GM18873 (cell line): Measurements from ENCODE around the gene CLEC7A.

Source experiments
- ATAC-seq: cut with Tn5 transposase; IDR thresholded peaks from one replicate; pipeline ENCODE4 v1.9.1; 2021; ENCODE audit warnings: mild to moderate bottlenecking, moderate library complexity, moderate number of reproducible peaks; ENCODE audit not compliant: unreplicated experiment, low FRiP score

The CLEC7A gene

DNA sequence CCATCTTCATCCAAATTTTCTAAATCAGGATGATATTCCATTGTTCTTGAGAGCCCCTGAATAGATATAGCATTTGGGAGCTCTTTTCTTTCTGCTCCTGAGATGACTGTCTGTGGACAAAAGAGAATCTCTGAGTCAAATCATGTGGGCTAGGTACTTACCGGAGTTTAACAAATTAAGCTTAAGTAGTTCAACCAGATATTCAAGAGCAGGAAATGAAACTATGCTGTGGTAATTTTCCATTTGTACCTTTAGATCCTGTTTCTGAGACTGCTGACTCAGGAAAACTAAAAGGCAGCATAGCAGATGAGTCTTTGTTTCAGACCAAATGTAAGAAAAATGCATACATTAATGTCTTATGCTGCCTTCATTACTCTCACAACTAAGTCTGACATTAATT, at the start of gene CLEC7A:
Gene CLEC7A (minus strand): TSS at position 158 of the 400 bp plus-strand sequence. CDS start 117 bp downstream, at position 41.
- ATAC-seq, result peak; percentile 63

DNA sequence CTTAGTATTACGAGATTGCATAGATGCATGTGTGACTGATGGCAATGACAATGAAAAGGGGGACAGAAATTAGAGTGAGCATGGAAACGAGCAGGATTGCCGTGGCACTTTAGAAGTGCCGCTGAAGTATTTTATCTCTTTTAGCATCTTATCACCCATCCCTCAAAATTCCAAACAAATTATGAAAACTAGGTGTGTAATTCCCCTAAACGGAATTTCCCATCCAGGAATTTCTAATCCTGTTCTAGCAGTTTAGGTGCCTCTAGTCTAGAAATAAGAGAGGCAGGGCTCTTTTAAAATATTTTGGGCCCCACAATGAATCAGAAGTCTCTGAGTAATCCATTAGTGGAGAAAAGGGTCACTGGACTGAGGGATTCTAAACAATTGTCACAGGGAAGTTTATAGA, 49.8 kb upstream of the CLEC7A start:
- no peak for ATAC-seq

DNA sequence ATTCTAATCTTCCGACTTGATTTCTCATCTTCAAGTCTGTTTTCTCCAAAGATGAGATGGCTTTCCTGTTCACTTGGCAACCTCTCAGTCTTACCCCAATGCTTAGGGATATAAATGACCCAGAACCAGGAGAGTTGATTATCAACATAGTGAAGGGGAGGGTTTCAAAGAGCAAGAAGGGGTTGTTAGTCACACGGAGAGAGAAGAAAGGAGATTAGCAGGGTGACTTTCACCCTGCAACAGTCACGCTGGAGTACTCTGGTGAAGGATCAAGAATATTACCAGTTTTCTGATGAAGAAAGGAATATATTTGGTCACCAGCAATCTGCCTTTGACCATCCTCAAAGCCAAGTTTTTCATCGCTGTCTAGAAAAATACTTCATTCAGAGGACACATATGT, 48.8 kb upstream of the CLEC7A start, which contains the start of gene TMEM52B:
Gene TMEM52B (plus strand): TSS at position 212 of the 400 bp plus-strand sequence. CDS start 543 bp downstream, outside the sequence.
- ATAC-seq, result no peak

DNA sequence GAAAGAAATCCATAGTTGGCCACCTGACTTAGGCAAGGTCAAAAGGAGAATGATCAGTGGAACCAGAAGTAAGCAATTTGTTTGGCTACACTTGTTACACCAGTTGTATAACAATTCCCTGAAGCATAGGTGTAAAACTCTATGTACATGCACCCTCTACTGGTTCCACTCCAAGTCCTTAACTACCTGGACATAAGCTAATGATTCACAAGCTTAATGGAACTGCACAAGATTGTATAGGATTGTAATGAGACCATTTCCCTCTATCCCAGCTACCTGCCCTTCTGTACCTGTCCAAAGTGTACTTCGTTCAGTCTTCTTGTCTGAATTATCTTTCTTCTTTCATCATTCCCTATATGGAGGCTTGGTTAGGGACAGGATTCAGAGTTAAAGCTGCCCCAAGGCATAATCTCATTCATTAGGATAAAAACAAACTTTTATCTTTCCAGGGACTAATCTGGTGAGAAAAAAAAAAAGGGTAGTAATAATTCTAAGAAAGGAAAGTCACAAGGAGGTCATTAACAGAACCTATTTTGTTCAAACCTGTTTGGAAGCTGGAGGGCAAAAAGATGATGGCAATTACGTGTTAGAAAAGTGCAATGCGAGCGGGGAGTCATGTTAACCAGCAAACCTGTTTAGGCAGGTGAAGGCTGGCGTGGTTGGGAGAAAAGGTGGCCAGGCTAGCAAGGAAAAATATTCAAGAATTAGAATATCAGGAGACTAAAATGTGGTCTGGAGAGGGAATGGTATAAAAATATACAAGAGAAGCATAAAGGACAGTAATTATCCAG, 46.0 kb upstream of the CLEC7A start:
- ATAC-seq, result no peak

DNA sequence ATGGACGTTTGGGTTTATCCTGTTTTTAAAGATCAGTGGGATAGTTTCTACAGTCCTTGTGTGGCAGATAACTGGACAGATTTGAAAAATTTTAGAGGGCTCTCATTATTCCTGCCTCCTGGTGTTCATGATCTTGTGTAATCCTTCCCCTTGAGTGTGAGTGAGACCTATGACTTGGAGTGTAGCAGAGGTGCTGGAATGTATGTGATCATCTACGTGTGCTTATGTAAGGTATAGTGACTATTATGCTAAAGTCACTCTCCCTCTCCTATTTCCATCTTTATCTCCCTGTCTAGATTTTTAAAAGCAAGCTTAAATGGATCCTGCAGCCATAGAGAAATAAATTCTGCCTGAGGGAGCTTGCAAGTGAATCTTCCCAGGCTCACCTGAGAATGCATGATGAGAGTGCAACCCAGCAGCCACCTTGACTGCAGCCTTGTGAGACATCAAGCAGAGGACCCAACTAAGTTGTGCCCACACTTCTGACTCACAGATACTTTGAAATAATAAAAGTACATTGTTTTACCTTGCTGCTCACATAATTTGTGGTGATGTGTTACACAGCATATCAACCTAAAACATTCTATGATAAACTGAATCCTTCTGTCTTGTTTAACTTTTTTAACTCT, 45.1 kb upstream of the CLEC7A start:
- ATAC-seq, result no peak

DNA sequence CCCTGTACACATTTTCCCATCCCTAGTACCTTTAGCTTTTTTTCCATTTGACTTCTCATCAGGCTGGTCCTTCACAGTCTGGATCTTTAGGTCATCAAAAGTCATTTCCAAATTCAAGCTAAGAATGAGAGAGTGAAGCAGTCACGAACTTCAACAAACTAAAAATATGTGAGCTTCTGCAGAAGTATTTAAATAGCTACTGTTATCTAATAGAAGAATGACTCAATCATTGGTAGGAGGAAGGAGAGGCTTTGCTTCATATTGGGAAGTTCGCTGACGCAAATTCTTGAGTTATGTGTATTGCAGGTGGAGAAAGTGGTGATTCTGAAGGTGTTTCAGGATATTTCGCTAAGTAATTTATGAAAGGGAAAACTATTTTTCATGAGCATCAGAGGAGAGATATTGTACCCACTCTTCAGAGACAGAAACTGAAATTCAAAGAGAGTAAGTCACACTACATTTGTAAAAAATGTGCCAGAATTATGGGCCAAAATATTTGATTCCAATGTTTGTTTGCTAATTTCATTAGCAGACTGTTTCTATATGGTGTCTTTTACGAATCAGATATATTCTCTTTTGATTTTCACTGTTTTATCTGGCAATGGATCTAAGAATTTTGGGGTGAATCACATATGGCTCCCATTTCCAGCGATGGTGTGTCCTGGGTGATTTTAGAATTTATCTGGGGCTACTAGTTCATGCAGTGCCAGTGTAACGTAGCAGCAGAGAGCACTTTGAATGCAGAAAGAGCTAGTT, 42.2 kb upstream of the CLEC7A start, which contains the start of gene OLR1:
Gene OLR1 (minus strand): TSS at position 160 of the 756 bp plus-strand sequence. CDS start 55 bp downstream, at position 105.
- ATAC-seq, result no peak

DNA sequence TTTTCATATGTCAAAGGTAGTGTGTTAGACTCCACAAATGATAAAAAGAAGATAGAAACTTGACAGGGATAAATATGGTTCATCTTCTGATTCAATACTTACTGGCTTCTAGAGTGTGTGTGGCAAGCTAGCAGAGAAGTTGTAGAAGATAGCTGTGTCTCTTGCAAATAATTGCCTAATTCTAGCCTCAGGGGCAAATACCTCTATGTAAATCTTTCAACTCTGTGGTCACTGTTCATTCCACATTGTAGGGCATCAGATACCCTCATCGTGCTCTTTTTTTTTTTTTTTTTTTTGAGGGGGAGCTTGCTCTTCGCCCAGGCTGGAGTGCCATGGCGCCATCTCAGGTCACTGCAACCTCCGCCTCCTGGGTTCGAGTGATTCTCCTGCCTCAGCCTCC, 40.2 kb upstream of the CLEC7A start:
- ATAC-seq, result no peak

DNA sequence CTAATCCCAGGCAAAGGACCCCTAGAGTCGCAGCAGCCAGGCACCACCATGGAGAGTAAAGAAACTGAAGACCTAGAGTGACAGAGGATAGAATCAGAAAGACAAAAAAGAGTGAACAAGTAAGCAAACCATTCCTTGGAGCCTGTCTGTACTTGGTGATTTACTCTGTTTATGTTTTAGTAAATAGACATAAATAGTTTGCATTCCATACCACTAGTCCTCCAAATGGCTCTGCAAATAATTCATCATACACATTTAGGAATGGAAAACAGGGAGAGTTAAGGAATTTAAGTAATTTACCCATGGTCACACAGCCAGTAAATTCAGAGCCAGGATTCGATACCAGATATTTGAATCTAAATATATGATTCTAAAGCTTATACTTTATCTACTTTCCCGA, 39.1 kb upstream of the CLEC7A start:
- ATAC-seq, result no peak

DNA sequence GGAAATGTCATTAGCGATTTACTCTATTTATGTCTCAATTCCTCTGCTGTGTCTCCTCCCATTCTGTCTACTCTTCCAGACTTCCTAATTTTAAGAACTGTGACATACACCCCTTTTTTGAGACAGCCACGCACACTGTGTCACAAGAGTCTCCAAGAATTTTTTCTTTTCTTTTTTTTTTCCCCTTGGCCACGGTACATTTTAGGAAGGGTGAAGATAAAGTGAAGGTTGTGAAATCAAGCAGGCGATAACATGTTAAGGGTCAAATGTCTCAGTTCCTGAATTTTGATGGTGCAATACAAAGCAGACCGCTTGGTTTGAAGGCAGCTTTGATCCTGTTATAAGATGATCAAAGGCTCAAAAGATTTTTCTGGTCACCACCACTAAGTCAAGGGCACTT, 37.6 kb upstream of the CLEC7A start:
- ATAC-seq, result no peak

DNA sequence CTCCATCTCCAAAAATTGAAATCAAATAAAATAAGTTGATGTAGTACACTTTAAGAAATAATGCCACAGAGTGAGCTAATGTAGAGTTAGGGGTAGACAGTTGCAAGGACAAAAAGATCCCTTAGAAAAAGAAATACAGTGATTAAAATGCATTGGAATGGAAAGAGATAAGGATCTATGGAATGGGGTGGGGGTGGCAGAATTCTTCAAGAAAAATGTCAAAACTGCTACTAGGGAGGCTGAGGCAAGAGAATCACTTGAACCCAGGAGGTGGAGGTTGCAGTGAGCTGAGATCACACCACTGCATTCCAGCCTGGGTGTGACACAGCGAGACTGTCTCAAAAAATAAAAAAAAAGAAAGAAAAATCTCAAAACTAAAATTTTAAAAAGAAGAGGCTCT, 35.4 kb upstream of the CLEC7A start:
- no peak for ATAC-seq

DNA sequence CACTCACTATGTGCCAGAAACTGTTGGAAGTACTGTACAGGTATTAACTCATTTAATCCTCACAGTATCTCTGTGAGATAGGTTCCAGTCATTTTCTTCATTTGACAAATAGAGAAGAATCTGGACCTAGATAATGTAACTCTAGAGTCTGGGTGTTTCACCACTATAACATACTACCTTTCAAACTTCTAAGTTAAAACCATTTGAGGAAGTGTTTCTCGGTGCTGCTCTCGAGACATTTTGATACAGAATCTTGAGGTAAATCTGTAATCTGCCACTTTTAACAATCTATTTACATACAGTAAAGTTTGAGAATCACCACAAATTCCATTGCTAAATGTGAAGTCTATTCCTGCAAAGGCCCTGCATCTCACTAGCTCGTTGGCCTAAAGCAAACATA, 33.1 kb upstream of the CLEC7A start:
- ATAC-seq, result no peak

DNA sequence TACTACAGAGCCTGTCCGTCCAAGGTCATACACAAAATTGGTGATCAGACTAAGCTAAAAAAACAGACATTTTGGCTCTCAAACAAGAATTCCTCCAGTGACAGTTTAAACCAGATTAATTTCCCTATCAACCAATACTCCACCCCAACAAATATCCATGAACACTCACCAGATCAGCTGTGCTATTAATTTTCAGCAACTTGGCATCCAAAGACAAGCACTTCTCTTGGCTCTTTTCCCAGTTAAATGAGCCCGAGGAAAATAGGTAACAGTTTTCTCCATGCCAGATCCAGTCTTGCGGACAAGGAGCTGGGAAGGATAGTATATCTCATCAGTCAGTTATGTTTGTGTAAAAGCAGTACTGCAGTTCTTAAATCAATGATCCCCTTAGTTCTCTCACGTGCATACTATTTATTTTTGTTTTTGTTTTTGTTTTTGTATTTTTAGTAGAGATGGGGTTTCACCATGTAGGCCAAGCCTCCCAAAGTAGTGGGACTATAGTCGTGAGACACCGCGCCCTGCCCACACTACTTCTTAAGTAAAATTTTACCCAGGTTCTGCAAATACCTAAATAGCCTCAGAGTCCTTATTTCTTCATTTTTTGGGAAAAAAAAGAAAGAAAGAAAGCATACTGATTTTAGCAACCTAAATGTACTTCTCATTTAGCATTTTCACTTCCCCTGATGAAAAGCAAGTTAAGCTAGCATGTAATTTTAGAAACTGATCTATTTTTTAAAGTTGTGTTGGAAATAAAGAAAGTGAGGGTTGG, 30.8 kb upstream of the CLEC7A start:
- no peak for ATAC-seq

DNA sequence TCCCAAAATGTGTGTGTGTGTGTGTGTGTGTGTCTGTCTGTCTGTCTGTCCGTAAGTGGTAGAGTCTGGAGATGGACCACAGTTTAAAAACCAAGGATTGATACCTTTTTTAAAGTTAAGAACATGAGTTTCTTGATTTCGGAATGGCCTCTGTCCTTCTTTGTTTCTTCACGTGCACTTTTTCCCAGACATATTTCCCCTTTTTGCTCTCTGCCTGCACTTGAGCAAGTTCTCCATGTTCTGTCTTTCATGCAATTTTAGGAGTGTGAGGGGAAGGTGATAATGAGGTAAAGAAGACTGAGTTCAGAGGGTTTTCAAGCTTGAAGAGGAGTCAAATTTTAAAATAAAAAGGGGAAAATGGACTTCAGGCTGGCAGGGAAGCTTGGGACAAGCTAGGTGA, 29.3 kb upstream of the CLEC7A start:
- ATAC-seq, result no peak

DNA sequence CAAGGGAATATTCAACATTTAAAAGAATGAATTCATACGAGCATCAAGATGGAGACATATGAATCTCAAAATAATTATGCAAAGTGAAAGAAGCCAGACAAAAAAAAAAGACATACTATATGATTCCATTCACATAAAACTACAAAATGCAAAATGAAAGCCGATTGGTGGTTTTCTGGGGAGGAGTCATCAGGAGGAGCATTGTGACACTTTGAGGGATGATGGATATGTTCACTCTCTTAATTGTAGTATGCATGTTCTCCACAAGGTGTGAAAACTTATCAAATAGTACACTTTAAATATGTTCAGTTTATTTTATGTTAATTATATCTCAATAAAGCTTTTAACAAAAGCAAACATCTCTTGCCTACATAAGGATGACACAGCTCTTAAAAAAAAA, 28.4 kb upstream of the CLEC7A start:
- ATAC-seq, result no peak

DNA sequence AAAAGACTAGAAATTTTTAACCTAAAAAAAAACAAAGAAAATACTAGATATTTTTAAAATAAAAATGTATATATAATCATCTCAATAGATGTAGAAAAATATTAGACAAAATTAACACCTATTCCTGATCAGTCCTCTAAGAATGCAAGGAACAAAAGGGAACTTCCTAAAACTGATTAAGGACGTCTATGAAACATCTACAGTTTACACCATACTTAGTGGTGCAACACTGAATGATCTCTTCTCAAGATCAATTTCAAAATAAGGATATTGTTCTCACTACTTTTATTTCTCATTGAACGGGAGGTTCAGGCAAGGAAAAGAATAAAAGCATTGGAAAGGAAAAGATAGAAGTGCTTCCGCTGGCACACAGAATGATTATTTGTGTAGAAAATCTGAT, 26.0 kb upstream of the CLEC7A start:
- ATAC-seq, result no peak

DNA sequence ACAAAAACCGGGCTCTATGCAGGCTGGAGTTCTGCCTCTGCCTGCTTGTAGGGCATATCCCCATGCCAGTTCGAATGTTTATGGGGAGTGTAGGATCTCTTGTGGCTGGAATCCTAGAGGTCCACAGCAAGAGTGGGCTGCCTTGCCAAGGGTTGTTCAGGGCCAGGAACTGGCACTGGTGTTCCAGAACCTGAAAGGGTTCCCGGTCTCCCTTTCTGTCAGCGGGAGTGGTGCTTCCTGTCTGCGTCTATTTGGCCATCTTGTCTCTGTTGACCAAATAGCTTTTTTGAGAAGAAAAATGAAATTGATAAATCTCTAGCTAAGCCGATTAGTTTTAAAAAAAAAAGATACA, 24.1 kb upstream of the CLEC7A start:
- no peak for ATAC-seq

DNA sequence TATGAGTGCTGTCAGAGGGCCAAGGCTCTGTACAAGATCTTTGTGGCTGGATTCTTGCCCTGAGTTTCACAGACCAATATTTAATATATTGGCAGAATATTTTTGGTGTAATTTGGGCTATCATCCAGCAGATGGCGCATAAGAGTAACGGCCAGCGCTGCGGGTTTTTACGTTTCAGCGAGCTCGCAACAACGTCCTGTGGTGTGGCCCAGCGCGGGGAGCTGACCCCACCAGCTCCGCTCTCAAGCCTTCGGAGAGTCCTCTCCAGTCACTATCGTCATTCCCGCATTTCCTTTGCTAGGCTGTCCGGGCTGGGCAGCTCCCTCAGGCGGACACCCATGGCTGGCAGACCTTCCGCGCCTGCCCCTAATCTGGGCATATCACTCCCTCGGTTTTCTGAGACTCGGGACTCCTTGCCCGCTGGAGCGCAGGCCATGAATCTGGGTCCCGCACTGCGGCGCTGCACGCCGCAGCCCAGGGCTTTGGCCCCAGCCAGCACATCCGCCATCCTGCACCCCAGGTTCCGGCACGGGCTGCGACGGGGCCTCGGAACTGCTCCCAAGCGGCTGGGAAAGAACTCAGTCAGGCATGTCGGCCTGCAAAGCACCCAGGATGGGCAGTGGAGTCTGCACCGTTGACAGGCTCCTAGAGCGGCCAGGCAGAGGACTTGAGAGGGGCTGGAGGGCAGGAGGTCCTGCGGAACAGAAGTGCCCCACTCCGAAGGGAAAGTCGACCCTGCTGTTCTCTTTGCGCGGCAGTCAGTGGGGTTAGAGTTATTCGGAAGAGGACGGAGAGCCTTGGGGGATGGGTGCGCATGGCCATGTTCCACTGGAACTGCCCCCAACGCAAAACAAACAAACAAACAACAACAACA, 23.5 kb upstream of the CLEC7A start:
- ATAC-seq, result peak; percentile 53

DNA sequence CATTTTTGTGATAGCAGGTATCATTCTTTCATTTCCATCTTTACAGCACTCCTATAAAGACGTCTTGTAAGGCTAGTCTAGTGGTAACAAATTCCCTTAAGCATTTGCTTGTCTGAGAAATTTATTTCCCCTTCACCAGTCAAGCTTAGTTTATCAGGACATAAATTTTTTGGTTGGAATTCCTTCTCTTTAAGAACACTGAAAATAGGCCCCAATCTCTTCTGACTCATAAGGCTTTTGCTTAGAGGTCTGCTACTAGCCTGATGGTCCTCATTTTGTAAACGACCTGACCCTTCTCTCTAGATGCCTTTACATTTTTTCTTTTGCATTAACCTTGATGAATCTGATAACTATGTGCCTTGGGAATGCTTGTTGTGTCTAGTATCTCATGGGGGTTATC, 21.6 kb upstream of the CLEC7A start:
- ATAC-seq, result no peak

DNA sequence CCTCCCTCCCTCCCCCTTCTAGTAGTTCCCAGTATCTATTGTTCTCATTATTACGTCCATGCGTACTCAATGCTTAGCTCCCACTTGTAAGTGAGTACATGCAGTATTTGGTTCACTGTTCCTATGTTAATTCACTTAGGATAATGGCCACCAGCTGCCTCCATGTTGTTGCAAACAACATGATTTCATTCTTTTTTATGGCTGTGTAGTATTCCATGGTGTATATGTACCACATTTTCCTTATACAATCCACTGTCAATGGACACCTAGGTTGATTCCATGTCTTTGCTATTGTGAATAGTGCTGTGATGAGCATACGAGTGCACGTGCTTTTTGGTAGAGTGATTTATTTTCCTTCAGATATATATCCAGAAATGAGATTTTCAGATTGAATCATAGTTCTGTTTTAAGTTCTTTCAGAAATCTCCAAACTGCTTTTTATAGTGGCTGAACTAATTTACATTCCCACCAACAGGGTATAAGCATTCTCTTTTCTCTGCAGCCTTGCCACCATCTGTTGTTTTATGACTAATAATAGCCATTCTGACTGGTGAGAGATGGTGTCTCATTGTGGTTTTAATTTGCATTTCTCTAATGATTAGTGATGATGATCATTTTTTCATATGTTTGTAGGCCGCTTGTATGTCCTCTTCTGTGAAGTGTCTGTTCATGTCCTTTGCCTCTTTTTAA, 17.9 kb upstream of the CLEC7A start:
- ATAC-seq, result peak; percentile 72
